Thyroid gland (tissue), 4 donors: ENCODE results near the gene C10orf120.

ENCODE experiments used
- POLR2A ChIP-seq, 2 donors: fragments of 450-650 bp; IDR thresholded peaks; one replicate each; pipeline ENCODE4 v1.6.1; 2017; ENCODE audit warnings: antibody characterized with exemption in 2 of 2, mild to moderate bottlenecking in 2 of 2, moderate library complexity in 1 of 2
- TF ChIP-seq, protein P1 (sequence below), 6 experiments: fragments of 200-600 bp in 3 of 6; fragments of 450-650 bp in 3 of 6; sonication (generic) in 3 of 6; IDR thresholded peaks; one replicate each; pipeline ENCODE4 v1.5.1; 2016 to 2019; ENCODE audit warnings: antibody characterized with exemption in 6 of 6, mild to moderate bottlenecking in 2 of 6, inconsistent platforms in 1 of 6, moderate library complexity in 1 of 6

DNA sequence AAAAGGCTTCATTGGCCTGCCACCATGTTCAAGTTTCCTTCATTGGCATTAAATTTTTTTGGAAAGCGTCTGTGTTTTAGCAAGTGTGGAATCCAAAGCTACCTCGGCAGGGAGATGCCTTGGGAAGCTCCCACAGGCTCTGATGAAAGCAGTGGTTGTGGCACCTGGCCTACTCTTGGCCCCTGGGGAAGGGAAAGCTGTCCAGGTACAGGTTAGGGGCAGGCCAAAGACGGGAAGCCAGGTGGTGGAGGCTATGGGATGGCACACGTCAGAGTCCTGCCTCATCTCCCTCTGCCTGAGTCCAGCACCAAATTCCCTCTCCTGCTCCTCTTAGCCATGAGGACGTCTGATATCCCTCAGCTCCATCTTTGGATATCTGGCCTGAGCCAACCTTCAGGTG is 49.7 kb downstream of the C10orf120 start:
- TF ChIP-seq, protein P1, sequence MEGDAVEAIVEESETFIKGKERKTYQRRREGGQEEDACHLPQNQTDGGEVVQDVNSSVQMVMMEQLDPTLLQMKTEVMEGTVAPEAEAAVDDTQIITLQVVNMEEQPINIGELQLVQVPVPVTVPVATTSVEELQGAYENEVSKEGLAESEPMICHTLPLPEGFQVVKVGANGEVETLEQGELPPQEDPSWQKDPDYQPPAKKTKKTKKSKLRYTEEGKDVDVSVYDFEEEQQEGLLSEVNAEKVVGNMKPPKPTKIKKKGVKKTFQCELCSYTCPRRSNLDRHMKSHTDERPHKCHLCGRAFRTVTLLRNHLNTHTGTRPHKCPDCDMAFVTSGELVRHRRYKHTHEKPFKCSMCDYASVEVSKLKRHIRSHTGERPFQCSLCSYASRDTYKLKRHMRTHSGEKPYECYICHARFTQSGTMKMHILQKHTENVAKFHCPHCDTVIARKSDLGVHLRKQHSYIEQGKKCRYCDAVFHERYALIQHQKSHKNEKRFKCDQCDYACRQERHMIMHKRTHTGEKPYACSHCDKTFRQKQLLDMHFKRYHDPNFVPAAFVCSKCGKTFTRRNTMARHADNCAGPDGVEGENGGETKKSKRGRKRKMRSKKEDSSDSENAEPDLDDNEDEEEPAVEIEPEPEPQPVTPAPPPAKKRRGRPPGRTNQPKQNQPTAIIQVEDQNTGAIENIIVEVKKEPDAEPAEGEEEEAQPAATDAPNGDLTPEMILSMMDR (IDR thresholded peaks at IDR 0.05): no peak
- no peak for TF ChIP-seq POLR2A (IDR thresholded peaks at IDR 0.05)
